IMR-90 (cell line): ENCODE measurements around the gene CCND3. TPM values are rescaled to one million over a fixed set of nuclear protein-coding genes. Genes with fewer than 3 reads are reported as not detected.
A peak's percentile ranks its signal among the peaks of the same experiment; 100 is the strongest.

Source experiments
- ATAC-seq: fragments of 200-7000 bp; cut with Tn5 transposase; 2 replicates; pipeline ENCODE4 v1.9.1; 2020; ENCODE audit warnings: low read depth, mild to moderate bottlenecking, moderate library complexity
- BruUV-seq: library from RNA; stranded (reverse); fragments of 400-500 nt; replicated peaks from 2 replicates; lab custom pipeline; 2021; lab: Mats Ljungman, UMichigan
- CTCF ChIA-PET: fragments of 300-600 bp; formaldehyde crosslinking; extraction: SDS; loops from one replicate; lab custom pipeline; 2021; ENCODE audit warnings: antibody characterized with exemption; lab: Yijun Ruan, JAX
- POLR2A ChIA-PET: fragments of 300-600 bp; sonication (Branson Sonifier 250); formaldehyde crosslinking; loops from one replicate; lab custom pipeline; 2022; ENCODE audit warnings: antibody characterized with exemption; ENCODE audit not compliant: unreplicated experiment; lab: Charles Lee
- DNase-seq: peaks from one replicate; pipeline ENCODE4 v3.0.0; 2013
- H2AFZ ChIP-seq: replicated peaks from 2 replicates; pipeline ENCODE3; 2013; ENCODE audit warnings: low read length, mild to moderate bottlenecking; ENCODE audit not compliant: poor library complexity
- H2AK5ac ChIP-seq: 2 replicates; pipeline ENCODE4 v1.6.1; 2013; ENCODE audit warnings: low read depth, low read length, inconsistent platforms
- H2AK9ac ChIP-seq: replicated peaks from 2 replicates; pipeline ENCODE3; 2013; ENCODE audit warnings: mild to moderate bottlenecking, low read depth, low read length, moderate library complexity; ENCODE audit not compliant: poor library complexity
- H2BK120ac ChIP-seq: 2 replicates; pipeline ENCODE4 v1.6.1; 2013; ENCODE audit warnings: low read depth, low read length, inconsistent platforms
- H2BK15ac ChIP-seq: 3 replicates; pipeline ENCODE4 v1.6.1; 2013; ENCODE audit warnings: low read depth, low read length, inconsistent platforms
- H2BK20ac ChIP-seq: 2 replicates; pipeline ENCODE4 v1.6.1; 2013; ENCODE audit warnings: low read depth, mild to moderate bottlenecking, inconsistent platforms, low read length, moderate library complexity
- H2BK5ac ChIP-seq: 2 replicates; pipeline ENCODE4 v1.6.1; 2013; ENCODE audit warnings: mild to moderate bottlenecking, low read depth, low read length, inconsistent platforms; ENCODE audit not compliant: poor library complexity, severe bottlenecking
- H3K14ac ChIP-seq: replicated peaks from 2 replicates; pipeline ENCODE4 v1.6.1; 2013; ENCODE audit warnings: low read depth, low read length, inconsistent platforms
- H3K18ac ChIP-seq: 2 replicates; pipeline ENCODE4 v1.6.1; 2013; ENCODE audit warnings: low read depth, low read length, control low read depth
- H3K23ac ChIP-seq: 2 replicates; pipeline ENCODE4 v1.6.1; 2013; ENCODE audit warnings: low read depth, low read length, inconsistent platforms
- H3K27ac ChIP-seq: 2 replicates; pipeline ENCODE4 v1.5.1; 2013; ENCODE audit warnings: mild to moderate bottlenecking, control low read depth, low read length; ENCODE audit not compliant: insufficient read depth
- H3K27me3 ChIP-seq: 2 replicates; pipeline ENCODE4 v1.6.1; 2013; ENCODE audit warnings: low read length; ENCODE audit not compliant: control insufficient read depth, insufficient read depth
- H3K36me3 ChIP-seq: 2 replicates; pipeline ENCODE4 v1.6.1; 2013; ENCODE audit warnings: low read length, mixed read lengths; ENCODE audit not compliant: control insufficient read depth, insufficient read depth
- H3K4ac ChIP-seq: 2 replicates; pipeline ENCODE4 v1.6.1; 2013; ENCODE audit warnings: low read depth, low read length, inconsistent platforms
- H3K4me1 ChIP-seq: 2 replicates; pipeline ENCODE4 v1.6.1; 2013; ENCODE audit warnings: low read length, mixed read lengths; ENCODE audit not compliant: control insufficient read depth, insufficient read depth
- H3K4me2 ChIP-seq: 2 replicates; pipeline ENCODE4 v1.6.1; 2013; ENCODE audit warnings: low read depth, mild to moderate bottlenecking, control low read depth, low read length, moderate library complexity
- H3K4me3 ChIP-seq: 2 replicates; pipeline ENCODE4 v1.5.1; 2013; ENCODE audit warnings: low read depth, mild to moderate bottlenecking, control low read depth, low read length, moderate library complexity; ENCODE audit not compliant: insufficient read depth
- H3K56ac ChIP-seq: 2 replicates; pipeline ENCODE4 v1.6.1; 2013; ENCODE audit warnings: low read length, inconsistent platforms; ENCODE audit not compliant: insufficient read depth; ENCODE audit errors: extremely low read depth
- H3K79me1 ChIP-seq, 2 experiments: 2 replicates each; pipeline ENCODE4 v1.6.1; 2013; ENCODE audit warnings: low read length in 2 of 2, inconsistent platforms in 1 of 2, low read depth in 1 of 2
- H3K9ac ChIP-seq: 2 replicates; pipeline ENCODE4 v1.6.1; 2013; ENCODE audit warnings: low read depth, low read length, control low read depth
- H3K9me1 ChIP-seq: 2 replicates; pipeline ENCODE4 v1.6.1; 2013; ENCODE audit warnings: low read length, inconsistent platforms; ENCODE audit not compliant: insufficient read depth
- H3K9me3 ChIP-seq: 2 replicates; pipeline ENCODE4 v1.6.1; 2013; ENCODE audit warnings: low read length; ENCODE audit not compliant: control insufficient read depth, insufficient read depth
- H4K20me1 ChIP-seq: 2 replicates; pipeline ENCODE4 v1.6.1; 2013; ENCODE audit warnings: low read length, inconsistent platforms; ENCODE audit not compliant: insufficient read depth
- H4K5ac ChIP-seq: 2 replicates; pipeline ENCODE4 v1.6.1; 2013; ENCODE audit warnings: mild to moderate bottlenecking, low read depth, low read length, control low read depth
- H4K8ac ChIP-seq, 2 experiments: 2 replicates each; pipeline ENCODE4 v1.6.1; 2013; ENCODE audit warnings: low read depth in 2 of 2, low read length in 2 of 2, control low read depth in 1 of 2, inconsistent platforms in 1 of 2
- H4K91ac ChIP-seq: 2 replicates; pipeline ENCODE4 v1.6.1; 2013; ENCODE audit warnings: low read depth, low read length, inconsistent platforms; ENCODE audit not compliant: insufficient read depth
- BHLHE40 ChIP-seq: fragments of 150-350 bp; IDR thresholded peaks from 2 replicates; pipeline ENCODE4 v1.6.1; 2016; ENCODE audit warnings: mild to moderate bottlenecking, low read depth, low read length
- CTCF ChIP-seq: conservative IDR thresholded peaks from 2 replicates; pipeline ENCODE4 v1.5.1; 2012; ENCODE audit warnings: mild to moderate bottlenecking, low read depth, low read length, improper control_type of control experiment
- ELK1 ChIP-seq: fragments of 150-350 bp; IDR thresholded peaks from 2 replicates; pipeline ENCODE4 v1.6.1; 2016; ENCODE audit warnings: low read depth, mild to moderate bottlenecking, low read length, moderate library complexity, borderline replicate concordance
- FOS ChIP-seq: fragments of 150-350 bp; IDR thresholded peaks from 2 replicates; pipeline ENCODE4 v1.6.1; 2016; ENCODE audit warnings: low read depth, low read length
- RAD21 ChIP-seq: IDR thresholded peaks from 2 replicates; pipeline ENCODE4 v1.6.1; 2012; ENCODE audit warnings: low read length, improper control_type of control experiment
- SMC3 ChIP-seq: fragments of 150-350 bp; IDR thresholded peaks from 2 replicates; pipeline ENCODE4 v1.6.1; 2016; ENCODE audit warnings: low read depth, mild to moderate bottlenecking, antibody characterized with exemption, low read length, moderate library complexity
- USF2 ChIP-seq: fragments of 150-350 bp; IDR thresholded peaks from 2 replicates; pipeline ENCODE4 v1.6.1; 2017; ENCODE audit warnings: mild to moderate bottlenecking, antibody characterized with exemption, low read length, low read depth
- WGBS, 2 experiments: methylation state at CpG; one replicate each; pipeline versions ENCODE4 v1.1.5 to v1.1.7; 2013; ENCODE audit warnings: missing lambda C conversion rate in 2 of 2; ENCODE audit not compliant: insufficient read length in 1 of 2; ENCODE audit errors: extremely low coverage in 2 of 2; 5-methylcytosine and 5-hydroxymethylcytosine counted together
- dilution Hi-C: fragments of 300-500 bp; cut with HindIII; formaldehyde crosslinking; loops from one replicate; pipeline ENCODE4 v1.14.3; 2018; ENCODE audit warnings: low sequenced_read_pairs; ENCODE audit not compliant: unreplicated experiment
- in situ Hi-C: fragments of 300-500 bp; cut with MboI; formaldehyde crosslinking; loops from 3 replicates; pipeline ENCODE4 v1.14.3; 2019; ENCODE audit warnings: low sequenced_read_pairs, inconsistent platforms, mixed read lengths
- intact Hi-C: fragments of 100-400 bp; cut with micrococcal nuclease; formaldehyde crosslinking; loops from 2 replicates; pipeline ENCODE4 v1.10.0; 2022
- polyA plus RNA-seq, 3 experiments: library from polyadenylated mRNA; depleted of rRNA; stranded (reverse); fragments of >200 nt; gene quantifications; 2 replicates each; pipeline ENCODE4 v1.2.3, GENCODE V29; 2012; ENCODE audit warnings: low replicate concordance in 1 of 3
- total RNA-seq: library from RNA; depleted of rRNA; stranded (reverse); fragments of >200 nt; gene quantifications from 2 replicates; pipeline ENCODE4 v1.2.3, GENCODE V29; 2012

The CCND3 gene
- total and polyA plus RNA-seq, 2 of the 4 experiments (the other 2 are of a cell fraction) = 19.2 to 61.9 TPM

DNA sequence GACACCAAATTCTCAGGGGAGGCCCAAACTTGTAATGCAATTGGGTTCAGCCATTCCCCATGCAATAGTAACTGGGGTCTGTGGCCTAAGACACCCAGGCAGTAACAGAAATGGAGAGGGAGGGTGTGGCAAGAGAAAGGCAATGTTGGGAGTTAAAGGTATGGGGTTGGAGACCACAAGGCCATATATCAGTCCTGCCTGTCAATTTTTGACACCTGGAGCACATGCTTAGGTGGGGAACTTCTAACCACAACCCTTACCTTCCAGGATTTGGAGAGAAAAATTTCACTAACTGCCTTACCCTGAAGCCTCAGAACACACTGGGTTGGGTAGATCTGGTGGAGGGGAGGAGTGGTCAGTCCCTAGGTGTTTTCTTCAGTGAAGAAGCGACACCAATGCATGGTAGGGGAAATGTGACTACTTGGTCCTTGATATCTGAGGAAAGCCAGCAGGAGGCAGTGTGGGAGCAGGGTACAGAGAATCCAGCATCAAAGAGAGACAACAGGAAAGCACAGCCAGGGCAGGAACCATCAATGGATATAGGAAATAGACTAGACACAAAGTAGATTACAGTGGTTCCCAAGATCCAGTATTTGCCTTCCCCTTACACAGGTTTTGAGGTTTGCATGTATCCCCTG lies 39.6 kb downstream of the CCND3 start:
- H3K4ac ChIP-seq = no peak overlapping the region
- no TSS peak for BruUV-seq
- dilution Hi-C loops = no loop called here
- no peak overlapping the region for H4K5ac ChIP-seq
- TF ChIP-seq BHLHE40 (no peak), ELK1 (no peak), FOS (no peak), SMC3 (peak; percentile 32; the same call in 1 of the 2 replicates), USF2 (no peak), RAD21 (peak; percentile 41), CTCF (peak; percentile 29; the same call in 1 of the 2 replicates)
- no peak overlapping the region for H2AK9ac ChIP-seq
- no peak overlapping the region for H3K9ac ChIP-seq
- no peaks in the 10 kb centered on the region for H3K27me3 ChIP-seq
- no peak overlapping the region for H2BK5ac ChIP-seq
- H2BK20ac ChIP-seq = no peak overlapping the region
- DNase-seq (peak; percentile 16), ATAC-seq (no peak)
- no peak overlapping the region for H4K91ac ChIP-seq
- no peak overlapping the region for H3K14ac ChIP-seq
- no peak overlapping the region for H2AK5ac ChIP-seq
- H3K27ac ChIP-seq = no peak overlapping the region
- CTCF ChIA-PET = no interaction called here
- H4K8ac ChIP-seq = no peak overlapping the region
- no CpG with 5 or more reads among the region's 1 CpG for WGBS, 2 experiments
- peaks cover 29% of the 10 kb centered on the region for H3K36me3 ChIP-seq
- peaks cover 4 to 15% of the 10 kb centered on the region in 2 experiments; a peak in 3 of 4 replicates for H3K79me1 ChIP-seq
- no peaks in the 10 kb centered on the region for H3K9me3 ChIP-seq
- no peak overlapping the region for H3K4me3 ChIP-seq
- H2BK15ac ChIP-seq = no peak overlapping the region
- no peak overlapping the region for H3K56ac ChIP-seq
- intact Hi-C loops = no loop called here
- H3K23ac ChIP-seq = no peak overlapping the region
- no peaks in the 10 kb centered on the region for H4K20me1 ChIP-seq
- H2AFZ ChIP-seq = no peak overlapping the region
- H3K4me2 ChIP-seq = no peak overlapping the region
- H3K4me1 ChIP-seq = no peaks in the 10 kb centered on the region
- in situ Hi-C loops = no loop called here
- POLR2A ChIA-PET = no interaction called here
- no peak overlapping the region for H3K18ac ChIP-seq
- H3K9me1 ChIP-seq = no peaks in the 10 kb centered on the region; the same call in 1 of the 2 replicates
- H2BK120ac ChIP-seq = no peak overlapping the region
